Neuronal stem cell (in vitro differentiated cells): ENCODE measurements around the gene C9orf78.

Source experiments
- DNase-seq: peaks from one replicate; pipeline ENCODE4 v3.0.0-alpha.2; 2013; ENCODE audit warnings: low spot score
- H2AFZ ChIP-seq: one replicate; pipeline ENCODE4 v1.6.1; 2013; ENCODE audit warnings: mild to moderate bottlenecking, low read length, inconsistent platforms
- H2AK5ac ChIP-seq: 2 replicates; pipeline ENCODE4 v1.6.1; 2013; ENCODE audit warnings: low read depth, mild to moderate bottlenecking, inconsistent platforms, low read length, moderate library complexity, mixed read lengths
- H2BK120ac ChIP-seq: 2 replicates; pipeline ENCODE4 v1.6.1; 2013; ENCODE audit warnings: low read depth, mild to moderate bottlenecking, inconsistent platforms, low read length, moderate library complexity, mixed read lengths
- H2BK12ac ChIP-seq: one replicate; pipeline ENCODE4 v1.6.1; 2013; ENCODE audit warnings: low read length, inconsistent platforms
- H2BK15ac ChIP-seq: 2 replicates; pipeline ENCODE4 v1.6.1; 2013; ENCODE audit warnings: mild to moderate bottlenecking, low read length, inconsistent platforms, mixed read lengths
- H2BK5ac ChIP-seq: one replicate; pipeline ENCODE4 v1.6.1; 2013; ENCODE audit warnings: inconsistent platforms, mild to moderate bottlenecking, low read length, moderate library complexity
- H3K14ac ChIP-seq: one replicate; pipeline ENCODE4 v1.6.1; 2013; ENCODE audit warnings: low read length, inconsistent platforms
- H3K18ac ChIP-seq: 2 replicates; pipeline ENCODE4 v1.6.1; 2013; ENCODE audit warnings: low read length, inconsistent platforms
- H3K23ac ChIP-seq: 2 replicates; pipeline ENCODE4 v1.6.1; 2013; ENCODE audit warnings: low read depth, mild to moderate bottlenecking, mixed read lengths, low read length, inconsistent platforms; ENCODE audit not compliant: poor library complexity
- H3K27ac ChIP-seq: replicated peaks from 3 replicates; pipeline ENCODE4 v1.5.1; 2013; ENCODE audit warnings: low read length, inconsistent platforms
- H3K27me3 ChIP-seq, 3 experiments: 2 replicates each; pipeline ENCODE4 v1.6.1; 2013; ENCODE audit warnings: low read length in 3 of 3, mild to moderate bottlenecking in 2 of 3, inconsistent platforms in 1 of 3, low read depth in 1 of 3, mixed read lengths in 1 of 3, moderate library complexity in 1 of 3; ENCODE audit not compliant: control insufficient read depth in 3 of 3, insufficient read depth in 3 of 3
- H3K36me3 ChIP-seq, 2 donors: replicated peaks in 1 of 2; 2 replicates each; pipeline ENCODE4 v1.6.1; 2013; ENCODE audit warnings: low read length in 2 of 2; ENCODE audit not compliant: control insufficient read depth in 2 of 2, insufficient read depth in 2 of 2
- H3K4ac ChIP-seq: 2 replicates; pipeline ENCODE4 v1.6.1; 2013; ENCODE audit warnings: inconsistent platforms, mild to moderate bottlenecking, low read length, moderate library complexity
- H3K4me1 ChIP-seq, 2 donors: 1 replicate in 1 of 2; 2 replicates in 1 of 2; pipeline ENCODE4 v1.6.1; 2013; ENCODE audit warnings: low read length in 2 of 2, low read depth in 1 of 2; ENCODE audit not compliant: control insufficient read depth in 2 of 2, insufficient read depth in 1 of 2
- H3K4me2 ChIP-seq: one replicate; pipeline ENCODE4 v1.6.1; 2013; ENCODE audit warnings: mild to moderate bottlenecking, low read length, inconsistent platforms; ENCODE audit not compliant: insufficient read depth, poor library complexity, severe bottlenecking
- H3K4me3 ChIP-seq, 2 donors: 2 replicates each; pipeline ENCODE4 v1.5.1; 2013; ENCODE audit warnings: low read length in 2 of 2, mild to moderate bottlenecking in 2 of 2, inconsistent platforms in 1 of 2, moderate library complexity in 1 of 2
- H3K79me1 ChIP-seq: one replicate; pipeline ENCODE4 v1.6.1; 2013; ENCODE audit warnings: low read depth, mild to moderate bottlenecking, inconsistent platforms, low read length, moderate library complexity
- H3K9ac ChIP-seq: one replicate; pipeline ENCODE4 v1.6.1; 2013; ENCODE audit warnings: mild to moderate bottlenecking, low read depth, low read length, inconsistent platforms; ENCODE audit not compliant: poor library complexity
- H3K9me3 ChIP-seq, 2 donors: replicated peaks in 1 of 2; 2 replicates each; pipeline versions ENCODE3 to v1.6.1; 2013; ENCODE audit warnings: low read length in 2 of 2, mild to moderate bottlenecking in 2 of 2, inconsistent platforms in 1 of 2, low read depth in 1 of 2, mixed read lengths in 1 of 2, moderate library complexity in 1 of 2; ENCODE audit not compliant: control insufficient read depth in 2 of 2, insufficient read depth in 1 of 2
- H4K8ac ChIP-seq: one replicate; pipeline ENCODE4 v1.6.1; 2013; ENCODE audit warnings: low read depth, mild to moderate bottlenecking, inconsistent platforms, low read length, moderate library complexity
- H4K91ac ChIP-seq: one replicate; pipeline ENCODE4 v1.6.1; 2013; ENCODE audit warnings: low read length, low read depth, mild to moderate bottlenecking, inconsistent platforms; ENCODE audit not compliant: poor library complexity
- WGBS, 2 donors: extraction: QIAGEN DNeasy Blood & Tissue Kit; methylation state at CpG; one replicate each; pipeline ENCODE4 v1.1.7; 2013; ENCODE audit warnings: missing lambda C conversion rate in 2 of 2, mixed read lengths in 1 of 2; ENCODE audit not compliant: insufficient read length in 2 of 2, insufficient replicate concordance in 1 of 2; ENCODE audit errors: extremely low coverage in 2 of 2; 5-methylcytosine and 5-hydroxymethylcytosine counted together

Gene C9orf78

DNA sequence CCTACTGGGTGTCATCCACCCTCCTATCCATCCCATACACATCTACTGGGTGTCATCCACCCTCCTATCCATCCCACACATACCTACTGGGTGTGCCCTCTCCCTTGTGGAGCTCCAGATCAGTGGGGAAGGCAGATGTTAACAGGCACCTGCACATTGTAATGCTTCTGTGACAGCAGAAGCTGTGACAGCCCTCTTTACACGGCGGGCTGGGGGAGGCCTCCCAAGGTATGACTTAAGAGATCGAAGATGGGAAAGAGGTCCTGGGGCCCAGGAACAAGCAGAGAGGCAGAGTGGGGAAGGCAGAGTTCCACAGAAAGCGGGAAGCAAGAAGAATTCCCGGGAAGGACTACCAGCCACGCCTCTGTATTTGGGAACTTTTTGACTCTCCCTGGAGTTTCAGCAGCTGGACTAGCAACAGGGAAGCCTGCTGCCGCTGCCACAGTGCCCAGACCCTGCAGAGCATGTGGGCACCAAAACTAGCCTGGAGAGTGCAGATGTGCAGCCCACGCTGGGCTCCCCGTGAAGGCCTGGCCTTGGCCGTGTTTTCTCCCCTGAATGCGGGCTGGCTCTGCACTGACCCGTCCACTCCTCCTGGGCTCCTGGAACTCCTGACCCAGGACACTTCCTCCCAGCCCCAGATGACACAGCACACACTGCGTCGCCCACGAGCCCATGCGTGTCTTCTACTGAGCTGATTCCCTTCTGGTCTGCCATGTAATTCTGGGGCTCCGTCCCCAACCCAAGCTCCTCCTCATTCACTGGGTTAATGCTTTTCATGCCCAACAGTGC lies 20.4 kb downstream of the C9orf78 start:
- Histone ChIP-seq H4K91ac (no peak overlapping the region), H2AFZ (no peak overlapping the region), H3K4me2 (no peak overlapping the region), H3K79me1 (peaks cover 5% of the 10 kb centered on the region), H3K18ac (no peak overlapping the region), H2BK12ac (no peak overlapping the region), H3K4me3 (no peak overlapping the region), H2BK120ac (no peak overlapping the region), H2AK5ac (no peak overlapping the region), H3K27ac (no peak overlapping the region), H4K8ac (no peak overlapping the region), H2BK5ac (no peak overlapping the region), H2BK15ac (no peak overlapping the region), H3K9ac (no peak overlapping the region), H3K9me3 (no peaks in the 10 kb centered on the region), H3K36me3 (peaks cover 44 to 92% of the 10 kb centered on the region in 2 donors), H3K4ac (no peak overlapping the region), H3K4me1 (no peaks in the 10 kb centered on the region), H3K23ac (peak overlapping the region; percentile 9), H3K14ac (no peak overlapping the region), H3K27me3 (no peaks in the 10 kb centered on the region)
- no CpG with 5 or more reads among the region's 17 CpGs for WGBS, 2 donors
- no peak for DNase-seq

DNA sequence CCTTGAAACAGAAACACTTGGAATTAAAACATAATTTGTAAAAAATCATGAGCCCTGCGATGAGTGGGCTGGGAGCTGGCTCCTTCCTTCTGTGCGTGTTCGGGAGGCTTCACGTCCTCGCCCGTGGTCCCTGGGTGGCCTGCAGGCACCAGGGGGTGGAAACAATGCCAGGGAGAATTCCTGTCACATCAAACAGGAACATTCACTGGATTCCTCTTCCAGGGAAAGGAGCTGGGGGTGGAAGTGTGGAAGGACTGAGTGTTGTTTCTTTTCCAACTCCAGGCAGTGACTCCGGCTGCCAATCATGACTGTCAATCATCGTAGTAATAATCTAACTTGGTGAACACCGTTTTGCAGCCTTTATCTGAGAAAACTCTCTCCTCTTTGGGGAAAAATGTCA lies 21.4 kb downstream of the C9orf78 start:
- Histone ChIP-seq H3K4me3 (no peak overlapping the region), H3K18ac (no peak overlapping the region), H3K79me1 (peaks cover 3% of the 10 kb centered on the region), H2AFZ (no peak overlapping the region), H2AK5ac (no peak overlapping the region), H3K14ac (no peak overlapping the region), H3K4me2 (no peak overlapping the region), H4K8ac (no peak overlapping the region), H3K27me3 (no peaks in the 10 kb centered on the region), H3K9ac (no peak overlapping the region), H2BK120ac (no peak overlapping the region), H2BK5ac (no peak overlapping the region), H2BK15ac (no peak overlapping the region), H3K4me1 (no peaks in the 10 kb centered on the region), H4K91ac (no peak overlapping the region), H3K4ac (no peak overlapping the region), H2BK12ac (no peak overlapping the region), H3K27ac (no peak overlapping the region), H3K36me3 (peaks cover 43 to 96% of the 10 kb centered on the region in 2 donors), H3K9me3 (no peaks in the 10 kb centered on the region), H3K23ac (no peak overlapping the region)
- WGBS, 2 donors: no CpG with 5 or more reads among the region's 9 CpGs
- no peak for DNase-seq

DNA sequence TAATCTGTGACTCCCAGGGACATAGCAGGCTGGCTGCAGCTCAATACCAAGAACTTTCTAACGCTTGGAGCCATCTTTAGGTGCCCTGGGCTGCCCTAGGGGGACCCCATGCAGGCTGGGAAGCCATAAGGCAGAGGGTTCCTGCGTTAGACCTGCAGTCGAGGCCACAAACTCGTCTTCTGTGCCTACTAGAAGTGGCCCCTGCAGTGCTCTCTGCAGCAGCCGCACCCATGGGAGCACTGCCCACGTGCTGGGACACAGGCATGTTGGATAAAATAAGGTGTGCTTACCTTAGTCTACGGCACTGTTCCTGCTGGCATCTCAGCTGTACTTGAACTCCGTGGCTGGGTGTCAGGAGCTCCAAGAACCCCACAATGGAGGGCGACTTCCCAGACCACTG lies 22.7 kb downstream of the C9orf78 start:
- Histone ChIP-seq H3K4me1 (no peaks in the 10 kb centered on the region), H3K27ac (no peak overlapping the region), H3K79me1 (peaks cover 3% of the 10 kb centered on the region), H3K9ac (no peak overlapping the region), H3K23ac (peak overlapping the region; percentile 31), H3K14ac (no peak overlapping the region), H3K27me3 (no peaks in the 10 kb centered on the region), H2BK120ac (no peak overlapping the region), H2BK5ac (no peak overlapping the region), H3K4ac (no peak overlapping the region), H2AK5ac (no peak overlapping the region), H2BK15ac (no peak overlapping the region), H2BK12ac (no peak overlapping the region), H2AFZ (no peak overlapping the region), H3K4me2 (no peak overlapping the region), H4K91ac (peak overlapping the region; percentile 70), H3K18ac (peak overlapping the region; percentile 29), H3K36me3 (peaks cover 38 to 90% of the 10 kb centered on the region in 2 donors), H3K4me3 (no peak overlapping the region), H4K8ac (no peak overlapping the region), H3K9me3 (no peaks in the 10 kb centered on the region)
- no CpG with 5 or more reads among the region's 9 CpGs for WGBS, 2 donors
- DNase-seq: no peak

DNA sequence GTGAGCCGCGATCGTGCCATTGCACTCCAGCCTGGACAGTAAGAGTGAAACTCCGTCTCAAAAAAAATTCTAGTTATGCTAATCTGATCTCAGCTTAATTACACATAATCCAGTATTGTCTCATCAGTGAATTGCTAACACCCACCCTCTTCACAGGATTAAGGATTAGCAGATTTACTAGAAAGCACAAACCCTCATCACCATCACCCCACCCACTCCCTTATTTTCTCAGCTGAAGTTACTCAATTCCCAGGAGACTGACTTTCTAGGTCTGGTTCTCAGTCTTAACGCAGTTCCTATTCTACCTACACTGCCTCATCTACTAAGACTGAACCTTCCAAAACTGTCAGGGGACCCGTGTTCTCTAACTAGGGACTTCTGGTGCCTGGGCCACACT lies 23.1 kb downstream of the C9orf78 start:
- H3K9ac ChIP-seq: no peak overlapping the region
- H3K79me1 ChIP-seq: peaks cover 3% of the 10 kb centered on the region
- H4K91ac ChIP-seq: no peak overlapping the region
- H3K4me3 ChIP-seq: no peak overlapping the region
- H3K27me3 ChIP-seq: no peaks in the 10 kb centered on the region
- no peak for DNase-seq
- H3K14ac ChIP-seq: no peak overlapping the region
- no peak overlapping the region for H2BK15ac ChIP-seq
- peaks cover 39 to 91% of the 10 kb centered on the region in 2 donors for H3K36me3 ChIP-seq
- no peaks in the 10 kb centered on the region for H3K9me3 ChIP-seq
- H2AFZ ChIP-seq: no peak overlapping the region
- no peak overlapping the region for H2BK120ac ChIP-seq
- no peak overlapping the region for H2BK5ac ChIP-seq
- no peak overlapping the region for H3K23ac ChIP-seq
- no peak overlapping the region for H3K4ac ChIP-seq
- no peaks in the 10 kb centered on the region for H3K4me1 ChIP-seq
- no peak overlapping the region for H2AK5ac ChIP-seq
- H2BK12ac ChIP-seq: no peak overlapping the region
- no peak overlapping the region for H3K18ac ChIP-seq
- H4K8ac ChIP-seq: no peak overlapping the region
- no CpG with 5 or more reads among the region's 6 CpGs for WGBS, 2 donors
- H3K4me2 ChIP-seq: no peak overlapping the region
- no peak overlapping the region for H3K27ac ChIP-seq
